ENCODE results near the gene MCTP1. TPM values are rescaled to one million over a fixed set of nuclear protein-coding genes. Genes with fewer than 3 reads are reported as not detected.

Gene MCTP1
- total RNA-seq, 1 experiment from 2014 or later = 0.44 TPM

- no peaks in the 10 kb centered on the region for H3K79me2 ChIP-seq (ENCODE audit: insufficient read depth, low read length)
- no peak overlapping the region for H3K4me2 ChIP-seq (ENCODE audit: low read length)
- no peak overlapping the region for H2AFZ ChIP-seq (ENCODE audit: low read depth, low read length, poor library complexity, severe bottlenecking)
- DNase-seq (ENCODE audit: low read depth, low spot score) (no peak), ATAC-seq (no peak)
- no peaks in the 10 kb centered on the region for H3K4me1 ChIP-seq (ENCODE audit: control insufficient read depth in 1 of 2, insufficient read depth in 2 of 2, low read length in 2 of 2)
- no peak overlapping the region for H3K27ac ChIP-seq (ENCODE audit: low read depth, low read length)
- no peaks in the 10 kb centered on the region for H3K9me3 ChIP-seq (ENCODE audit: control insufficient read depth in 1 of 2, insufficient read depth in 1 of 2, low read depth in 1 of 2, low read length in 2 of 2)
- H3K9me2 ChIP-seq (ENCODE audit: insufficient read depth) = no peaks in the 10 kb centered on the region
- intact Hi-C loops (cut with micrococcal nuclease) = no loop called here
- no peaks in the 10 kb centered on the region for H4K20me1 ChIP-seq (ENCODE audit: insufficient read depth)
- CTCF ChIA-PET = no interaction called here
- H3K27me3 ChIP-seq (ENCODE audit: insufficient read depth, low read length) = no peaks in the 10 kb centered on the region
- no TSS peak for BruUV-seq (replicated peaks)
- POLR2A ChIA-PET = no interaction called here
- H3K4me3 ChIP-seq (replicated peaks in 1 of 2; ENCODE audit: low read depth in 1 of 2, low read length in 2 of 2) = no peak overlapping the region
- no peak for TF ChIP-seq YY1 (IDR thresholded peaks at IDR 0.05; ENCODE audit: extremely low read depth, insufficient replicate concordance, low read depth, low read length)
- no peak for TF ChIP-seq ATF3 (IDR thresholded peaks at IDR 0.05)
- no peak for TF ChIP-seq JUND (IDR thresholded peaks at IDR 0.05)
- no peak for TF ChIP-seq EZH2phosphoT487 (IDR thresholded peaks at IDR 0.05; ENCODE audit: borderline replicate concordance)
- no peak for TF ChIP-seq SIN3A (IDR thresholded peaks at IDR 0.05; ENCODE audit: low read depth)
- RAD21 ChIA-PET (ENCODE audit: low non-redundant PET in 1 of 2, low total read pairs in 2 of 2, uncharacterized antibody in 2 of 2, unreplicated experiment in 2 of 2) = no interaction called here
- H3K9ac ChIP-seq (ENCODE audit: low read length) = no peak overlapping the region
- H3K36me3 ChIP-seq (ENCODE audit: control insufficient read depth in 1 of 2, insufficient read depth in 2 of 2, low read length in 2 of 2) = no peaks in the 10 kb centered on the region
Measured at GRCh38 chr5:95223566-95224258, 61.2 kb downstream of the MCTP1 start.

GRCh38 chr5:95222836-95223235 is 62.1 kb downstream of the MCTP1 start:
- Histone ChIP-seq H3K9me3 (ENCODE audit: control insufficient read depth in 1 of 2, insufficient read depth in 1 of 2, low read depth in 1 of 2, low read length in 2 of 2) (no peaks in the 10 kb centered on the region), H2AFZ (ENCODE audit: low read depth, low read length, poor library complexity, severe bottlenecking) (no peak overlapping the region), H4K20me1 (ENCODE audit: insufficient read depth) (no peaks in the 10 kb centered on the region), H3K4me3 (replicated peaks in 1 of 2; ENCODE audit: low read depth in 1 of 2, low read length in 2 of 2) (no peak overlapping the region), H3K4me2 (ENCODE audit: low read length) (no peak overlapping the region), H3K27ac (ENCODE audit: low read depth, low read length) (no peak overlapping the region), H3K36me3 (ENCODE audit: control insufficient read depth in 1 of 2, insufficient read depth in 2 of 2, low read length in 2 of 2) (no peaks in the 10 kb centered on the region), H3K9me2 (ENCODE audit: insufficient read depth) (no peaks in the 10 kb centered on the region), H3K9ac (ENCODE audit: low read length) (no peak overlapping the region), H3K79me2 (ENCODE audit: insufficient read depth, low read length) (no peaks in the 10 kb centered on the region), H3K27me3 (ENCODE audit: insufficient read depth, low read length) (no peaks in the 10 kb centered on the region), H3K4me1 (ENCODE audit: control insufficient read depth in 1 of 2, insufficient read depth in 2 of 2, low read length in 2 of 2) (no peaks in the 10 kb centered on the region)
- no TSS peak for BruUV-seq (replicated peaks)
- CTCF ChIA-PET = no interaction called here
- no peak for ATAC-seq
- DNase-seq (ENCODE audit: low read depth, low spot score) = no peak
- no peak for TF ChIP-seq ZFX (IDR thresholded peaks at IDR 0.05)
- no peak for TF ChIP-seq EGR1 (IDR thresholded peaks at IDR 0.05; ENCODE audit: low read depth)
- TF ChIP-seq SIN3A (IDR thresholded peaks at IDR 0.05; ENCODE audit: low read depth) = no peak
- no peak for TF ChIP-seq REST (IDR thresholded peaks at IDR 0.05; ENCODE audit: low read depth)
- no peak for TF ChIP-seq SRF (IDR thresholded peaks at IDR 0.05; ENCODE audit: low read depth)
- TF ChIP-seq POLR2A (IDR thresholded peaks at IDR 0.05; ENCODE audit: borderline replicate concordance, extremely low read depth, insufficient read depth, insufficient read length) = no peak
- TF ChIP-seq YY1 (IDR thresholded peaks at IDR 0.05; ENCODE audit: extremely low read depth, insufficient replicate concordance, low read depth, low read length) = no peak
- TF ChIP-seq EZH2phosphoT487 (IDR thresholded peaks at IDR 0.05; ENCODE audit: borderline replicate concordance) = no peak
- POLR2A ChIA-PET = no interaction called here
- RAD21 ChIA-PET (ENCODE audit: low non-redundant PET in 1 of 2, low total read pairs in 2 of 2, uncharacterized antibody in 2 of 2, unreplicated experiment in 2 of 2) = no interaction called here
- intact Hi-C loops (cut with micrococcal nuclease) = no loop called here

Data from HCT116 (cell line).